Femur (tissue), 1 donor: ENCODE measurements around the gene VMAC.

ENCODE experiments used
- DNase-seq: peaks from one replicate; pipeline ENCODE4 v3.0.0-alpha.2; 2017

Gene VMAC

GRCh38 chr19:5907241-5907640, 2.6 kb downstream of the VMAC start:
- DNase-seq, result no peak

- no peak for DNase-seq
Observed at GRCh38 chr19:5908773-5909442, 4.2 kb downstream of the VMAC start.

GRCh38 chr19:5910638-5910907, 5.9 kb downstream of the VMAC start:
- no peak for DNase-seq

GRCh38 chr19:5911366-5911765, 6.7 kb downstream of the VMAC start:
- no peak for DNase-seq

- no peak for DNase-seq
Observed at GRCh38 chr19:5913739-5914357, 9.2 kb downstream of the VMAC start, which contains the start of gene CAPS. Gene CAPS, plus strand, starts transcription at chr19:5914254. Its CDS starts 153 bp downstream, at chr19:5914407.

- no peak for DNase-seq
Observed at GRCh38 chr19:5914358-5914774, 9.7 kb downstream of the VMAC start.

GRCh38 chr19:5914946-5915781, 10.5 kb downstream of the VMAC start:
- DNase-seq, result no peak

- no peak for DNase-seq
Observed at GRCh38 chr19:5915782-5916165, 11.1 kb downstream of the VMAC start.

GRCh38 chr19:5916181-5916708, 11.6 kb downstream of the VMAC start:
- DNase-seq, result no peak

- DNase-seq, result no peak
Observed at GRCh38 chr19:5917431-5918107, 12.9 kb downstream of the VMAC start.

GRCh38 chr19:5918463-5919079, 13.9 kb downstream of the VMAC start:
- no peak for DNase-seq

GRCh38 chr19:5921516-5922160, 17.0 kb downstream of the VMAC start:
- no peak for DNase-seq

- no peak for DNase-seq
Observed at GRCh38 chr19:5922161-5922545, 17.5 kb downstream of the VMAC start.

GRCh38 chr19:5923356-5923755, 18.7 kb downstream of the VMAC start:
- no peak for DNase-seq

GRCh38 chr19:5925830-5926427, 21.3 kb downstream of the VMAC start:
- DNase-seq, result no peak

GRCh38 chr19:5926641-5927440, 22.2 kb downstream of the VMAC start:
- DNase-seq, result peak; percentile 88

GRCh38 chr19:5927441-5927821, 22.8 kb downstream of the VMAC start:
- DNase-seq, result no peak

GRCh38 chr19:5929179-5929578, 24.5 kb downstream of the VMAC start:
- DNase-seq, result no peak

- no peak for DNase-seq
Observed at GRCh38 chr19:5929625-5930024, 25.0 kb downstream of the VMAC start.

- DNase-seq, result no peak
Observed at GRCh38 chr19:5931251-5931650, 26.6 kb downstream of the VMAC start.

GRCh38 chr19:5932146-5932545, 27.5 kb downstream of the VMAC start:
- DNase-seq, result no peak
